OCI-LY3 (cell line): ENCODE results near the gene EHBP1L1.

Experiments
- H2AFZ ChIP-seq: fragments of 200-600, 300-600 bp; shearing (Covaris generic); 2 replicates; pipeline ENCODE4 v1.6.0; 2014; ENCODE audit warnings: antibody characterized with exemption, low read depth, low read length
- H3K27ac ChIP-seq: fragments of 200-600, 300-600 bp; sonication (generic); 2 replicates; pipeline ENCODE4 v1.5.1; 2014; ENCODE audit warnings: mild to moderate bottlenecking, low read length, moderate library complexity, mixed read lengths
- H3K27me3 ChIP-seq: fragments of 200-600, 300-600 bp; sonication (generic); 2 replicates; pipeline ENCODE4 v1.6.1; 2014; ENCODE audit warnings: low read depth, low read length, mixed read lengths
- H3K36me3 ChIP-seq: fragments of 200-600, 300-600 bp; sonication (generic); replicated peaks from 2 replicates; pipeline ENCODE3; 2014; ENCODE audit warnings: low read depth, low read length, mixed read lengths
- H3K4me1 ChIP-seq: fragments of 300-600, 200-600 bp; sonication (generic); 2 replicates; pipeline ENCODE4 v1.6.1; 2014; ENCODE audit warnings: low read length, mixed read lengths
- H3K4me2 ChIP-seq: fragments of 200-600, 300-600 bp; sonication (generic); 2 replicates; pipeline ENCODE4 v1.6.1; 2014; ENCODE audit warnings: low read length, mixed read lengths
- H3K4me3 ChIP-seq: fragments of 300-600, 200-600 bp; sonication (generic); 2 replicates; pipeline ENCODE4 v1.5.1; 2014; ENCODE audit warnings: antibody characterized with exemption, mild to moderate bottlenecking, low read length, moderate library complexity
- H3K79me2 ChIP-seq: fragments of 300-600, 200-600 bp; shearing (Covaris generic); 2 replicates; pipeline ENCODE4 v1.6.1; 2014; ENCODE audit warnings: mild to moderate bottlenecking, low read length, mixed read lengths
- H3K9ac ChIP-seq: fragments of 300-600, 200-600 bp; shearing (Covaris generic); 2 replicates; pipeline ENCODE4 v1.6.0; 2014; ENCODE audit warnings: mild to moderate bottlenecking, low read length, moderate library complexity
- H3K9me3 ChIP-seq: fragments of 200-600, 300-600 bp; shearing (Covaris generic); 2 replicates; pipeline ENCODE4 v1.6.1; 2014; ENCODE audit warnings: low read length, mixed read lengths; ENCODE audit not compliant: insufficient read depth
- H4K20me1 ChIP-seq: fragments of 200-600, 300-600 bp; sonication (generic); 2 replicates; pipeline ENCODE4 v1.6.1; 2016; ENCODE audit warnings: low read length, mixed read lengths; ENCODE audit not compliant: insufficient read depth
- CTCF ChIP-seq: fragments of 200-600, 300-600 bp; sonication (generic); IDR thresholded peaks from 2 replicates; pipeline ENCODE4 v1.5.1; 2014; ENCODE audit warnings: antibody characterized with exemption, low read length, low read depth
- EZH2phosphoT487 ChIP-seq: fragments of 200-600 bp; shearing (Covaris generic); IDR thresholded peaks from 2 replicates; pipeline ENCODE4 v1.6.1; 2018; ENCODE audit warnings: antibody characterized with exemption, mixed run types, low read depth

Gene EHBP1L1

GRCh38 chr11:65627202-65627601, 51.3 kb downstream of the EHBP1L1 start:
- H3K9me3 ChIP-seq = no peaks in the 10 kb centered on the region
- peaks cover 67% of the 10 kb centered on the region for H3K36me3 ChIP-seq
- H3K4me1 ChIP-seq = no peaks in the 10 kb centered on the region
- H3K9ac ChIP-seq = no peak overlapping the region
- TF ChIP-seq CTCF (no peak), EZH2phosphoT487 (no peak)
- H3K4me2 ChIP-seq = no peak overlapping the region
- H4K20me1 ChIP-seq = no peaks in the 10 kb centered on the region
- no peak overlapping the region for H3K4me3 ChIP-seq
- no peaks in the 10 kb centered on the region for H3K79me2 ChIP-seq
- H2AFZ ChIP-seq = no peak overlapping the region
- H3K27me3 ChIP-seq = no peaks in the 10 kb centered on the region
- H3K27ac ChIP-seq = no peak overlapping the region

- Histone ChIP-seq H4K20me1 (no peaks in the 10 kb centered on the region), H3K4me1 (no peaks in the 10 kb centered on the region)
These were observed 53.7 kb downstream of the EHBP1L1 start for GRCh38 chr11:65629579-65629978.

GRCh38 chr11:65630215-65630614, 54.4 kb downstream of the EHBP1L1 start:
- H3K4me1 ChIP-seq = no peaks in the 10 kb centered on the region
- no peak overlapping the region for H3K9ac ChIP-seq
- H4K20me1 ChIP-seq = no peaks in the 10 kb centered on the region
- H3K27me3 ChIP-seq = no peaks in the 10 kb centered on the region
- H3K79me2 ChIP-seq = no peaks in the 10 kb centered on the region
- H3K4me2 ChIP-seq = no peak overlapping the region
- peaks cover 56% of the 10 kb centered on the region for H3K36me3 ChIP-seq
- H3K27ac ChIP-seq = no peak overlapping the region
- H3K4me3 ChIP-seq = no peak overlapping the region
- TF ChIP-seq EZH2phosphoT487 (no peak), CTCF (no peak)
- no peaks in the 10 kb centered on the region for H3K9me3 ChIP-seq
- no peak overlapping the region for H2AFZ ChIP-seq

More at GRCh38 chr11:65629579-65629978, 53.7 kb downstream of the EHBP1L1 start:
- peaks cover 54% of the 10 kb centered on the region for H3K36me3 ChIP-seq
- no peak for TF ChIP-seq CTCF
- TF ChIP-seq EZH2phosphoT487 = no peak
- H3K27me3 ChIP-seq = no peaks in the 10 kb centered on the region
- no peak overlapping the region for H2AFZ ChIP-seq
- no peaks in the 10 kb centered on the region for H3K79me2 ChIP-seq
- H3K9me3 ChIP-seq = no peaks in the 10 kb centered on the region
- no peak overlapping the region for H3K4me2 ChIP-seq
- no peak overlapping the region for H3K9ac ChIP-seq
- no peak overlapping the region for H3K4me3 ChIP-seq
- H3K27ac ChIP-seq = no peak overlapping the region

GRCh38 chr11:65633390-65634108, 57.7 kb downstream of the EHBP1L1 start:
- H3K27ac ChIP-seq = no peak overlapping the region
- TF ChIP-seq CTCF = no peak
- TF ChIP-seq EZH2phosphoT487 = no peak
- peaks cover 6% of the 10 kb centered on the region for H3K79me2 ChIP-seq
- no peak overlapping the region for H3K4me3 ChIP-seq
- H3K9me3 ChIP-seq = no peaks in the 10 kb centered on the region
- H3K9ac ChIP-seq = no peak overlapping the region
- H3K4me2 ChIP-seq = no peak overlapping the region
- no peak overlapping the region for H2AFZ ChIP-seq
- peaks cover 7% of the 10 kb centered on the region for H3K4me1 ChIP-seq
- H3K36me3 ChIP-seq = peaks cover 35% of the 10 kb centered on the region
- H4K20me1 ChIP-seq = no peaks in the 10 kb centered on the region
- no peaks in the 10 kb centered on the region for H3K27me3 ChIP-seq
